KOPT-K1 (cell line): Measurements from ENCODE around the gene GNAO1.

ENCODE experiments used
- H3K27ac ChIP-seq: fragments of 200-600 bp; sonication (generic); 2 replicates; pipeline ENCODE4 v1.5.1; 2016; ENCODE audit warnings: antibody characterized with exemption, mild to moderate bottlenecking, low read depth, low read length; ENCODE audit not compliant: poor library complexity, severe bottlenecking
- H3K36me3 ChIP-seq: fragments of 200-600 bp; sonication (generic); 2 replicates; pipeline ENCODE4 v1.5.1; 2017; ENCODE audit warnings: antibody characterized with exemption, mild to moderate bottlenecking, low read length, moderate library complexity; ENCODE audit not compliant: insufficient read depth
- H3K9me3 ChIP-seq: fragments of 200-600 bp; sonication (generic); 2 replicates; pipeline ENCODE4 v1.5.1; 2017; ENCODE audit warnings: antibody characterized with exemption, low read length, mild to moderate bottlenecking; ENCODE audit not compliant: insufficient read depth, poor library complexity, severe bottlenecking

GNAO1 gene

GRCh38 chr16:56362057-56362655 lies 170.9 kb downstream of the GNAO1 start:
- Histone ChIP-seq H3K27ac (no peak overlapping the region), H3K36me3 (peaks cover 63% of the 10 kb centered on the region), H3K9me3 (no peaks in the 10 kb centered on the region)

GRCh38 chr16:56362706-56363105 lies 171.4 kb downstream of the GNAO1 start:
- H3K36me3 ChIP-seq, result peaks cover 68% of the 10 kb centered on the region
- no peak overlapping the region for H3K27ac ChIP-seq
- no peaks in the 10 kb centered on the region for H3K9me3 ChIP-seq

- no peak overlapping the region for H3K27ac ChIP-seq
- no peaks in the 10 kb centered on the region for H3K9me3 ChIP-seq
- peaks cover 74% of the 10 kb centered on the region for H3K36me3 ChIP-seq
These were observed 172.0 kb downstream of the GNAO1 start for GRCh38 chr16:56363181-56363716.

GRCh38 chr16:56363781-56364565 lies 172.7 kb downstream of the GNAO1 start:
- peaks cover 81% of the 10 kb centered on the region for H3K36me3 ChIP-seq
- no peaks in the 10 kb centered on the region for H3K9me3 ChIP-seq
- no peak overlapping the region for H3K27ac ChIP-seq

- Histone ChIP-seq H3K9me3 (no peaks in the 10 kb centered on the region), H3K27ac (no peak overlapping the region), H3K36me3 (peaks cover 85% of the 10 kb centered on the region)
These were observed 173.6 kb downstream of the GNAO1 start for GRCh38 chr16:56364865-56365264.

- Histone ChIP-seq H3K27ac (no peak overlapping the region), H3K9me3 (no peaks in the 10 kb centered on the region), H3K36me3 (peaks cover 83% of the 10 kb centered on the region)
These were observed 174.3 kb downstream of the GNAO1 start for GRCh38 chr16:56365552-56365951.

GRCh38 chr16:56366945-56367344 lies 175.7 kb downstream of the GNAO1 start:
- no peak overlapping the region for H3K27ac ChIP-seq
- peaks cover 69% of the 10 kb centered on the region for H3K36me3 ChIP-seq
- no peaks in the 10 kb centered on the region for H3K9me3 ChIP-seq

- no peaks in the 10 kb centered on the region for H3K9me3 ChIP-seq
- H3K36me3 ChIP-seq, result peaks cover 61% of the 10 kb centered on the region
- no peak overlapping the region for H3K27ac ChIP-seq
These were observed 176.5 kb downstream of the GNAO1 start for GRCh38 chr16:56367764-56368163.

GRCh38 chr16:56368545-56368944 lies 177.3 kb downstream of the GNAO1 start:
- H3K9me3 ChIP-seq, result no peaks in the 10 kb centered on the region
- peaks cover 59% of the 10 kb centered on the region for H3K36me3 ChIP-seq
- H3K27ac ChIP-seq, result no peak overlapping the region

GRCh38 chr16:56369202-56369601 lies 177.9 kb downstream of the GNAO1 start:
- H3K36me3 ChIP-seq, result peaks cover 56% of the 10 kb centered on the region
- no peak overlapping the region for H3K27ac ChIP-seq
- H3K9me3 ChIP-seq, result no peaks in the 10 kb centered on the region

GRCh38 chr16:56370185-56370874 lies 179.0 kb downstream of the GNAO1 start:
- no peak overlapping the region for H3K27ac ChIP-seq

GRCh38 chr16:56370875-56371659 lies 179.8 kb downstream of the GNAO1 start:
- Histone ChIP-seq H3K36me3 (peaks cover 52% of the 10 kb centered on the region), H3K9me3 (no peaks in the 10 kb centered on the region), H3K27ac (no peak overlapping the region)

More at GRCh38 chr16:56370185-56370874, 179.0 kb downstream of the GNAO1 start:
- H3K9me3 ChIP-seq, result no peaks in the 10 kb centered on the region
- peaks cover 55% of the 10 kb centered on the region for H3K36me3 ChIP-seq

GRCh38 chr16:56371660-56371937 lies 180.3 kb downstream of the GNAO1 start:
- Histone ChIP-seq H3K9me3 (no peaks in the 10 kb centered on the region), H3K27ac (no peak overlapping the region), H3K36me3 (peaks cover 48% of the 10 kb centered on the region)

- peak overlapping the region; percentile 16 for H3K27ac ChIP-seq
- no peaks in the 10 kb centered on the region for H3K9me3 ChIP-seq
- H3K36me3 ChIP-seq, result peaks cover 42% of the 10 kb centered on the region
These were observed 180.8 kb downstream of the GNAO1 start for GRCh38 chr16:56372013-56372634.
